ENCODE results near the gene SLC6A20. TPM values are rescaled to one million over a fixed set of nuclear protein-coding genes. Genes with fewer than 3 reads are reported as not detected.

SLC6A20 gene
- polyA plus RNA-seq, 1 donor = 0.28 TPM

DNA sequence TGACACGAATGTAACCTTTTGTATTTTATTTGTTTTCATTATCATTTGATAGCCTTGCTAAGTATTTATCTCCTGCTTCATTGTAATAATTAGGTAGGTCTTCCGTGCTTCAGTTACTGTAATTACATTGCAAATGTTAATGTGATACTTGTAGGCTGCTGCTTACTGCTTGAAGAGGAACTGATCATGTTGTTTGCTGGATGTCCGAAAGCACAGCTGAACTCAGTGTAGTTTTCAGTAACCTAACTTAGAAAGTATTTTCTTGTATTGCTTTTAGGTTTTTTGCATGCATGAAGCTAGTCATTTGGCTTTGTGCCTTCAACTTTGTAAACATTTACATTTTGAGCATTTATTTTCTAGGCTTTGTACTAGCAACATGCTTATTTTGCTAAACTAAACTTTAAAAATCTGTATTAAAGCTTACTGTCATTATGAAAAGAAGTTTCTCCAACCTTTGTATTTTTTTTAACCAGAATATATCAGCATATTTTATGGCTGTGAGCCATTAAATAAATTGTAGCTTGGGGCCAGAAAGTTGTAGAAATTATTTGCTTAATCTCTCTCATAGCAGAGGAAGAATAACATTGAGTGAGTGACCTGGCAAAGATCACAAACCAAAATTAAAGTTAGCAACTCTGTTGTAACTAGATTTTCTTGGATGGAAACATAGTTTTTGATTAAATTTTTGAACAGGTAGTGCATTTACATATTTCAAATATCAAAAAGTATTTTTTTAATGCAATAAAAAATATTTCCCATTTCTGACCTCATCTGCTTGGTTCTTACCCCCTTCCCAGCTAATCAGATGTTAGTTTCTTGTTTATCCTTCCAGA, 76.5 kb downstream of the SLC6A20 start:
- DNase-seq (ENCODE audit: low read depth) = no peak

DNA sequence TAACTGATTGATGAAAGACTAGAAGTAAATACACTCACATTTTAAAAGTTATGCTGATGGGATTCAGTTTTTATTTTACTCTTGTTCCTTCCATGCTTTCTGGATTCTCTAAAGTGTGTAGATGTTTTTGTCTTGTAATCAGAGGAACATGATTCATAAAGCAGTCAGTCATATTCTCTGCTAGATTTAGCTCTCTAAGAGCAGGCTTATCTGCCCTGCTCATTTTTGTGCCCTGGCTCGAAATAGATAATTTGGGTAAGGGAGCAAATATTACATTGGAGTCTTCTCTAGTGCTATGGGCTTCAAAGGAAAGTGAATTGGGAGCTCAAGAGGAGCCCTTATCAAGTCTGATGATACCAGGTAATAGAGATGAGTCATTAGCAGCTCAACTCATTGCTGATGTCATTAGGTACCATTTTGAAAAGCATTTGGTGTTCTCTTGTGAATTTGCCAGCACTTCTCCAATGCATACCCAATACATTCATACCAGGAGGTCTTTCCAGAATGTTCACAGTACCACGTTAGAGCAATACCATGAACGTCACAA, 79.5 kb downstream of the SLC6A20 start:
- DNase-seq (ENCODE audit: low read depth) = no peak

DNA sequence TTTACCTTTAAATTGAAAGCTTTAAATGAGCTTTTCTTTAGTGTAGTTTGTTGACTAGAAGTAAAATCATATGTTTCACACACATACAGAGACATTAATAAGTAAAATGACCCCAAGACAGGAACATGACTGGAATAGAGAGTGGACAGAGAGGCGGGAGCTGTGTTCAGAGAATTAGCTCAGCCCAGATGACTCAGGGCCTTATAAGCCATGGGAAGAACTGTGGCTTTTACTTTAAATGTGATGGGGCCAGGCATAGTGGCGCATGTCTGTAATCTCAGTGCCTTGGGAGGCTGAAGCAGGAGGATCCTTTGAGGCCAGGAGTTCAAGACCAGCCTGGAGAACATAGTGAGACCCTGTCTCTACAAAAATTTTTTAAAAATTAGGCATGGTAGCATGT, 80.4 kb downstream of the SLC6A20 start:
- no peak for DNase-seq (ENCODE audit: low read depth)

DNA sequence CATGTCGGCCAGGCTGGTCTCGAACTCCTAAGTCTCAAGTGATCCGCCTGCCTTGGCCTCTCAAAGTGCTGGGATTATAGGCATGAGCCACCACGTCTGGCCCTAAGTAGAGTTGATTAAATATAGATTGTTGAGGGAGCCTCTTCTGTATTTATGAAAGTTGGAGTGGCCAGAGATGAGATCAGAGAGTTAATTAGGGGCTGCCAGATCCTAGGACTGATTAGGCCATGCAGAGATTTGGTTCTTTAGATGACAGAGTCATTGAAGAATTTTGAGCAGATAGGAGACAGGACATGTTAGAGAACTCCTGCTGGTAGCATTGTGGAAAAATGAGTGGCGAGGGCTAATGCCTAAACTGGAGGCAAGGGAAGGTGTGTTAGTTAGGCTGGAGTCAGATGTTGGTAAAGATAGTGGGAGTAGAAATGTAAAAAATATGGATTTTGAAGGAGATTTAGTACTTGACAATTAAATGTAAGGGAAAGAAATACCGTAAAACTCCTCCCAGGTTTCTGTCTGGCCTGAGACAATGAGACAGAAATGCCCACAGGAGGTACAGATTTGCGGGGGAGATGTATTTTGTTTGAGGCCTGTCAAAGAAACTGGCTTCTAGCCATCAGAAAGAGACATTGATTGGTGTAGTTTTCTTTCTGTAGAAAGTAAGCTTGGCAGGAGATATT, 83.8 kb downstream of the SLC6A20 start:
- no peak for DNase-seq (ENCODE audit: low read depth)

DNA sequence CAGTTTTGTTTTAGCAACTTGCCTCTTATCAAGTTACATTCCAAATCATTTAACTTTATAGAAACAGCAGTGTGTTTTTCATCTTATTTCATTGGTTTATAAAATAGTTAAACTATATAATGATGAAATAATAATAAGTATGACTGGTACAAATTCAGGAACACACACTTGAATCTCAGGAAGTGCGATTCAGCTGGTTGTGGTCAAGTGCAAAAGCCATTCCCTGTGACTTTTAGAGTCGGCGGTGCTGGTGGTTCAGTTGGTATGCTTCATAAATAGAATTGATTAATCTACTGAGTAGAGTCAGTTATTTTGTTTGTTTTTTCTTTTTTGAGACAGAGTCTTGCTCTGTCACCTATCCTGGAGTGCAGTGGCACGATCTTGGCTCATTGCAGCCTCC, 84.4 kb downstream of the SLC6A20 start:
- DNase-seq (ENCODE audit: low read depth) = no peak

DNA sequence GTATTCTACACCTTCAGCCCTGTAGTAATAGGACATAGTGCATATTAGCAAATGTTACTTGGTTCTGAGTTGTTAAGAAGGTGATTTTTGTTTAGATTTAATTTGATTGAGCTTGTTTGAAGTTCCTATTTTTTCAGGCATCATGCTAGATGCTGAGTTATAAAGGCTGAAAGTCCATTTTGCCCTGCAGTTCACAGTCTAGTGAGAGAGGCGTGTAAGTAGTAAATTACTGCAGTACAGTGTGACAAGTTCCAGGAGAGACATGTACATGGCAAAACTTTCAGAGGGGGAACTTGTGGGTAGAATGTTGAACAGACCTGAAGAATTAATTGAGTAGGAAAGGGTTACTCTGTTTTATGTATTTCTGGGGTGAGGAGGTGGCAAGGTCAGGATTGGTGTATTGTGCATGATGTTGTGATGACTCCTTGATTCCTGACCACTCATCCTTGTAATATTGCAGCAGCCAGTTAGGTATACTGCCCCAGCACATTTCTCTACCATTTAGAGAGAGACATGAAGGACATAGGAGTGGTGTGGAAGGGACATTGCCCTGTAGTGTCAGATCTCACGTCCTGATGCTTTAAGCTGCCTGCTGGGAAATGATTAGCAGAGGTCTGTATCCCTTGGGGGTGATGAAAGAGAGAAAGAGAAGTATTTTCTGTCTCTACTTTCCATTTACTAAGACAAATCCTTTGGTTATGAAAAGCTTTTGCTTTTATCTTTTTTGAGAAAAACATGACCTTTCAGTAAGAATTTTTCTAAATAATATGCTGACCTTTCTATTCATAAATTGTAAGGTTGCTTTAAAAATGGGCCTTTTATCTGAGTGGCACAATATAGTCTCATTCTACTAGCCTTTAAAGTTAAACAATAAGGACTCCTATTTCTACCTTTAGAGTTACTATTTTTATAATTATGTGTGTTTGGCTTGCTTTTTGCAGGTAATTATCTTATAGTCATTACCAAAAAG, 90.2 kb downstream of the SLC6A20 start:
- DNase-seq (ENCODE audit: low read depth) = no peak

Other genes starting within 250 kb of the SLC6A20 start
- 25.8 TPM for gene LIMD1, start 201.8 kb downstream of the SLC6A20 start, polyA plus RNA-seq (ENCODE audit: insufficient read length)
- gene SACM1L, start 107.1 kb downstream of the SLC6A20 start, polyA plus RNA-seq (ENCODE audit: insufficient read length) = 27.2 TPM
- 15.2 TPM for gene LZTFL1, start 45.6 kb upstream of the SLC6A20 start, polyA plus RNA-seq (ENCODE audit: insufficient read length)
- gene CCR9, start 90.0 kb upstream of the SLC6A20 start, polyA plus RNA-seq (ENCODE audit: insufficient read length) = not detected
- gene CXCR6, start 146.9 kb upstream of the SLC6A20 start, polyA plus RNA-seq (ENCODE audit: insufficient read length) = 0.28 TPM
- 33.7 TPM for gene FYCO1, start 199.3 kb upstream of the SLC6A20 start, polyA plus RNA-seq (ENCODE audit: insufficient read length)
- gene XCR1, start 230.9 kb upstream of the SLC6A20 start, polyA plus RNA-seq (ENCODE audit: insufficient read length) = 0.27 TPM

Data from forelimb muscle (tissue), 1 donor.